Mucosa of rectum (tissue), 2 donors: ENCODE measurements around the gene WWP2.
"Not testable (repeated sequence)": the region's sequence is repeated elsewhere in the genome, so short reads cannot be mapped to it uniquely, and the experiment has no call there.

Experiments
- H3K27ac ChIP-seq, 2 donors: one replicate each; pipeline ENCODE4 v1.7.0; 2013; ENCODE audit warnings: inconsistent platforms in 2 of 2, low read depth in 2 of 2, low read length in 2 of 2
- H3K27me3 ChIP-seq, 2 donors: one replicate each; pipeline ENCODE4 v1.7.0; 2013; ENCODE audit warnings: low read length in 2 of 2; ENCODE audit not compliant: control insufficient read depth in 2 of 2, insufficient read depth in 2 of 2
- H3K36me3 ChIP-seq, 2 donors: one replicate each; pipeline ENCODE4 v1.7.0; 2013; ENCODE audit warnings: low read length in 2 of 2; ENCODE audit not compliant: control insufficient read depth in 2 of 2, insufficient read depth in 2 of 2
- H3K4me1 ChIP-seq, 2 donors: one replicate each; pipeline ENCODE4 v1.7.0; 2013; ENCODE audit warnings: low read length in 2 of 2, mild to moderate bottlenecking in 1 of 2; ENCODE audit not compliant: control insufficient read depth in 2 of 2, insufficient read depth in 2 of 2
- H3K4me3 ChIP-seq, 2 donors: one replicate each; pipeline ENCODE4 v1.7.0; 2013; ENCODE audit warnings: low read length in 2 of 2
- H3K9ac ChIP-seq, 2 donors: one replicate each; pipeline ENCODE4 v1.7.0; 2013; ENCODE audit warnings: low read length in 2 of 2, low read depth in 1 of 2, mild to moderate bottlenecking in 1 of 2
- H3K9me3 ChIP-seq, 2 donors: one replicate each; pipeline ENCODE4 v1.7.0; 2013; ENCODE audit warnings: low read length in 2 of 2; ENCODE audit not compliant: control insufficient read depth in 2 of 2
- donor health status: healthy.
- donor health status: Normal muscosa, but diverticular disease.

WWP2 gene

DNA sequence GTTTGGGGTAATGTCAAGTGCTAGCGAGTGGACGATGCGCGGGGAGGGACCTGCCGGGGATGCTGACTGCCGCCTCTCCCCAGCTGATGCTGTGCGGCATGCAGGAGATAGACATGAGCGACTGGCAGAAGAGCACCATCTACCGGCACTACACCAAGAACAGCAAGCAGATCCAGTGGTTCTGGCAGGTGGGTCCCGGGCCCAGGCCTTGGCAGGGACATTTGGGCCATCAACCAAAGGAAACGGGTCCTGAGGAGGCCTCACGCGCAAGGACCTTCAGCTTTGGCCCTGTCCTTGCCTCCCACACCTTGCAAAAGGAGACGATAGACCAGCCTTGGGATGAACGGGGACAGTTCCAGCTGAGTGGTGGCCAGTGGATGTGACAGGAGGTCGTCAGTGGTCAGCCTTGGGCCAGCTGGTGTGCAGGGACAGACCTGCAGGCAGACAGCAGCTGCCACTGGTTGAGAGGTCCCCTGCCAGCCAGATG, 175.4 kb downstream of the WWP2 start:
- Histone ChIP-seq H3K27ac (no peak overlapping the region), H3K9ac (no peak overlapping the region), H3K36me3 (peaks cover 87 to 89% of the 10 kb centered on the region in 2 donors)

DNA sequence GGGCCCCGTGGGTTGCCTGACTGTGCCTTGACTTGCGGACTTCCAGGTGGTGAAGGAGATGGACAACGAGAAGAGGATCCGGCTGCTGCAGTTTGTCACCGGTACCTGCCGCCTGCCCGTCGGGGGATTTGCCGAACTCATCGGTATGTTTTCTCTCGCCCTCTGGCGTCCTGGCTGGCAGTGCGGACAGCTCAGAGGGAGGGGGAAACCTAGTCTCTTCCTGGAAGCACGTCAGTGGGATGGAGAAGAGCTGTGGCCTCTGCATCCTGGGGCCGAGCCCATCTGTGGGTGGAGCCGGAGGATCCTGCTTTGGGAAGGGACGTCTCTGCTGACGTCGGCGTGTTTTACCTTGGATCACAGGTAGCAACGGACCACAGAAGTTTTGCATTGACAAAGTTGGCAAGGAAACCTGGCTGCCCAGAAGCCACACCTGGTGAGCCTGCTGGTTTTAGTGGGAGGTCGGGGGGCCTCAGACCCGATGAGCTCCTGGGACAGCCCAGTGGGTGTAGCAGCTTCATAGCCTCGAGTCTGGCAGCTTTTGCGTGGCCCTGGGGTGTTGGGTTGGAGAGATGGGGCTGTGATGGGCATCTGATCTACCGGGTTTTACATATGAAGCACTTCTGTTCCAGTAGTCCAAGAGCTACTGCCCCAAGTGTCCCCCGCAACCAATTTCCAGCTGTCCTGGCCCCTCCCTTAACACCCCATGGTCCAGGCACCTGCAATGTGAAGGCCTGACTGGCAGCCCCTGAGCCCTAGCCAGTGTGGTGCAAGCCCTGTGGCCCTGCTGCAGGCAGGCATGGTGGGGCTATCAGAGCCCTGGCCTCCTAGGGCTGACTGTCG, 177.1 kb downstream of the WWP2 start:
- no peak overlapping the region for H3K27ac ChIP-seq
- peaks cover 0 to 2% of the 10 kb centered on the region in 2 donors for H3K4me1 ChIP-seq
- peaks cover 73 to 74% of the 10 kb centered on the region in 2 donors for H3K36me3 ChIP-seq
- no peak overlapping the region for H3K9ac ChIP-seq
- no peak overlapping the region for H3K4me3 ChIP-seq
- H3K9me3 ChIP-seq = no peaks in the 10 kb centered on the region
- H3K27me3 ChIP-seq = no peaks in the 10 kb centered on the region

More for the DNA sequence above, 175.4 kb downstream of the WWP2 start:
- no peak overlapping the region for H3K4me3 ChIP-seq
- no peaks in the 10 kb centered on the region for H3K27me3 ChIP-seq
- no peaks in the 10 kb centered on the region for H3K4me1 ChIP-seq
- no peaks in the 10 kb centered on the region for H3K9me3 ChIP-seq

DNA sequence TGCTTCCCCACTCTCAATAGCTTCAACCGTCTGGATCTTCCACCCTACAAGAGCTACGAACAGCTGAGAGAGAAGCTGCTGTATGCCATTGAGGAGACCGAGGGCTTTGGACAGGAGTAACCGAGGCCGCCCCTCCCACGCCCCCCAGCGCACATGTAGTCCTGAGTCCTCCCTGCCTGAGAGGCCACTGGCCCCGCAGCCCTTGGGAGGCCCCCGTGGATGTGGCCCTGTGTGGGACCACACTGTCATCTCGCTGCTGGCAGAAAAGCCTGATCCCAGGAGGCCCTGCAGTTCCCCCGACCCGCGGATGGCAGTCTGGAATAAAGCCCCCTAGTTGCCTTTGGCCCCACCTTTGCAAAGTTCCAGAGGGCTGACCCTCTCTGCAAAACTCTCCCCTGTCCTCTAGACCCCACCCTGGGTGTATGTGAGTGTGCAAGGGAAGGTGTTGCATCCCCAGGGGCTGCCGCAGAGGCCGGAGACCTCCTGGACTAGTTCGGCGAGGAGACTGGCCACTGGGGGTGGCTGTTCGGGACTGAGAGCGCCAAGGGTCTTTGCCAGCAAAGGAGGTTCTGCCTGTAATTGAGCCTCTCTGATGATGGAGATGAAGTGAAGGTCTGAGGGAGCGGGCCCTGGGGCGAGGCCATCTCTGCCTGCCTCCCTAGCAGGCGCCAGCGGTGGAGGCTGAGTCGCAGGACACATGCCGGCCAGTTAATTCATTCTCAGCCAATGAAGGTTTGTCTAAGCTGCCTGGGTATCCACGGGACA, 177.9 kb downstream of the WWP2 start:
- H3K9me3 ChIP-seq = no peaks in the 10 kb centered on the region
- H3K4me3 ChIP-seq = no peak overlapping the region
- peaks cover 65 to 66% of the 10 kb centered on the region in 2 donors for H3K36me3 ChIP-seq
- H3K4me1 ChIP-seq = peaks cover 0 to 2% of the 10 kb centered on the region in 2 donors
- H3K27me3 ChIP-seq = no peaks in the 10 kb centered on the region
- H3K9ac ChIP-seq = no peak overlapping the region
- no peak overlapping the region for H3K27ac ChIP-seq

DNA sequence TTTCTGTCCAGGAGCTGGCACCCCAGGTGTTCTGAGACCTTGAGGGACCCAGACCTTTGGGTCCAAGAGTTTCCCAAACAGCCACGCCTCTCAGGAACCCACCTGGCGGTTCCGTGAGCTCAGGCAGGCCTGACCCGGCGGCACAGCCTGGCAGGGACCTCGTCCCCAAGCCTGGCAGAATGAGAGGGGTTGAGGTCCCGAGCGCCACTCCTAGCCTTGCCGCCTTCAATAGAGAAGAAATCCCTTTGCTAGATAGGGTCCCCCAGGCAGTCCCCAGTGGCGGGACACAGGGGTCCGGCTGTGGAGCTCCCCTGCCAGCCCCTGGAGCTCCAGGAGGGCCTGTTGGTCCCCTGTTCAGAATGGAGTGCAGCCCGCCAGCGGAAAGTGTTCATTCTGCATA, 178.5 kb downstream of the WWP2 start:
- peaks cover 58 to 60% of the 10 kb centered on the region in 2 donors for H3K36me3 ChIP-seq
- H3K27me3 ChIP-seq = no peaks in the 10 kb centered on the region
- H3K4me3 ChIP-seq = no peak overlapping the region
- no peak overlapping the region for H3K27ac ChIP-seq
- H3K9me3 ChIP-seq = no peaks in the 10 kb centered on the region
- no peak overlapping the region for H3K9ac ChIP-seq
- peaks cover 0 to 2% of the 10 kb centered on the region in 2 donors for H3K4me1 ChIP-seq

DNA sequence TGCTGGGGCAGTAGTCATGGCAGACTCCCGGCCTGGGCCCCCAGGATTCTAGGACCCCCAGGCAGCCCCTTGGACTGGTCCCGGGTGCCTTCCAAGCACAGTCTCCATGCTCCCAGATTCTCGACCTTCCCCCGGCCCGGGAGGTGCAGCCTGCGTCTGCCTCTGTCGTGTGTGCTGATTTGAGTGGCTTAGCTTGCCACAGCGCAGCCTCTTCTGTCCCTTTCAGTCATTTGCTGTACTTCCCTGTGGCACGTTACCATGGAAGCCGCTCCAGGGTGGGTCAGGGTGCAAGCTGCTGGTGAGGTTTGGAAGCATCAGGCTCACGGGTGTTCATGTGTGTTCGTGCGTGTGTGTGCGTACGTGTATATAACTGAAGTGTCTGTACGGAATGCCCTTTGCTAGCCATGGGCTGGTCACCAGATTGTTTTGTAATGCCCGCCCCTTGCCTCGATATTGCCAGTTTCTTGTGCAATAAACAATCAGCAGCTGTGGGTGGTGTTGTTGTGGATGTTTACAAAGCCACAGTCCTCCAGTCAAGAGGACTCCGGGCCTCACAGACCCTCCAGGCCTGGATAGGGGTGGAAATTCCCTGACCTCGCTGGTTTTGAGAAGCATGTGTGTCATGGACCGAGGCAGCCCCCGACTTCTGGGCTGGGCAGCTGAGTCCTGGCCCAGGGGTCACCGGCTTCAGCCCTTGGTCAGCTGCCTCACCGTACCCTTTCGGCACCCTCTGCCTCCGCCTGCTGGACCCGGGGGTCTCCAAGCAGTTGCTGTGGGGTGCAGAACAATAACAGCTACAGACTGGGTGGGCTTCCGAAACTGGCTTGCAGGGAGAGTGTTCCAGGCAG, 179.3 kb downstream of the WWP2 start:
- Histone ChIP-seq H3K9ac (no peak overlapping the region), H3K4me1 (peaks cover 0 to 2% of the 10 kb centered on the region in 2 donors), H3K27me3 (no peaks in the 10 kb centered on the region), H3K36me3 (peaks cover 51 to 53% of the 10 kb centered on the region in 2 donors), H3K9me3 (no peaks in the 10 kb centered on the region), H3K4me3 (no peak overlapping the region), H3K27ac (no peak overlapping the region)

DNA sequence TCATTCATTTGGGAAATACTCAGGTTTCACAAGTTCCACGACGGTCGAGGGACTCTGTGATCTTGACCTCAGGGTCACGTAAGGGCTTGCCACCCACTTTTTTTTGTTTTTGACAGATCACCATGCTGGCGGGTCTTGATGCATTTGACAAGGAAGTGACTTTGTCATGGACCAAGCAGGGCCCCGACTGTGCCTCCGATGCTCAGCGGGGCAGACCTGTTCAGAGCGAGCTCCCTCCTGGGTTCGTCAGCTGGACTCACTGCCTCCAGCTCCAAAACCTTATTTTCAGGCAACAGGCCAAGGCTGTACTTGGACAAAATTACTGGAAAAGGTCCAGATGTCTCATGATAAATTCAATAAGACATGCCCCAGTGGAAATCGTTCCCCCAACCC, 180.0 kb downstream of the WWP2 start:
- Histone ChIP-seq H3K4me3 (no peak overlapping the region), H3K9me3 (no peaks in the 10 kb centered on the region), H3K4me1 (peaks cover 0 to 2% of the 10 kb centered on the region in 2 donors), H3K27me3 (no peaks in the 10 kb centered on the region), H3K36me3 (peaks cover 44 to 46% of the 10 kb centered on the region in 2 donors), H3K9ac (no peak overlapping the region), H3K27ac (no peak overlapping the region)

DNA sequence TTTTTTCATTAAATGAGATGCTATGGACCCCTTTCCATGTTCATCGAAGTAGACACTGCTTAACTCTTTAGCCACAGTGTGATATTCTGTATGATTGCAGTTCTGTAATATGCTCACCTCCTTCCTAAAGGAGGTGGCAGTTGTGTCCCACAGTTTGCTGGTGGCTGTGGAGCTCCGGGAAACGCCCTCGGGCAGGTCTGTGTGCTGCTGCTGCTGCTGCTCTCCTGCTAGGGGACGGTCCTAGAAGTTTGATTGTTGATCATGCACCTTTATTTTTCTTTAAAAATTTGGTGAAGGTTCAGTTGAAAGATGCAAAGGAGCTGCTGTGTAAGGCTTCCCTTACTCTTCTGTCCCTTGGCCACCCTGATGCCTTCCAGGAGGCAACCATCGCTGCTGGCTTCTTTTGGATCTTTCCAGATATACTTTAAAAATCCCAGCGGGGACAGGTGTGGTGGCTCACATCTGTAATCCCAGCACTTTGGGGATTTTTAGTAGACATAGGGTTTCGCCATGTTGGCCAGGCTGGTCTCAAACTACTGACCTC, 180.6 kb downstream of the WWP2 start:
- no peaks in the 10 kb centered on the region for H3K9me3 ChIP-seq
- H3K27ac ChIP-seq = no peak overlapping the region
- peaks cover 38 to 40% of the 10 kb centered on the region in 2 donors for H3K36me3 ChIP-seq
- H3K9ac ChIP-seq = no peak overlapping the region
- H3K4me3 ChIP-seq = no peak overlapping the region
- peaks cover 0 to 2% of the 10 kb centered on the region in 2 donors for H3K4me1 ChIP-seq
- H3K27me3 ChIP-seq = no peaks in the 10 kb centered on the region

DNA sequence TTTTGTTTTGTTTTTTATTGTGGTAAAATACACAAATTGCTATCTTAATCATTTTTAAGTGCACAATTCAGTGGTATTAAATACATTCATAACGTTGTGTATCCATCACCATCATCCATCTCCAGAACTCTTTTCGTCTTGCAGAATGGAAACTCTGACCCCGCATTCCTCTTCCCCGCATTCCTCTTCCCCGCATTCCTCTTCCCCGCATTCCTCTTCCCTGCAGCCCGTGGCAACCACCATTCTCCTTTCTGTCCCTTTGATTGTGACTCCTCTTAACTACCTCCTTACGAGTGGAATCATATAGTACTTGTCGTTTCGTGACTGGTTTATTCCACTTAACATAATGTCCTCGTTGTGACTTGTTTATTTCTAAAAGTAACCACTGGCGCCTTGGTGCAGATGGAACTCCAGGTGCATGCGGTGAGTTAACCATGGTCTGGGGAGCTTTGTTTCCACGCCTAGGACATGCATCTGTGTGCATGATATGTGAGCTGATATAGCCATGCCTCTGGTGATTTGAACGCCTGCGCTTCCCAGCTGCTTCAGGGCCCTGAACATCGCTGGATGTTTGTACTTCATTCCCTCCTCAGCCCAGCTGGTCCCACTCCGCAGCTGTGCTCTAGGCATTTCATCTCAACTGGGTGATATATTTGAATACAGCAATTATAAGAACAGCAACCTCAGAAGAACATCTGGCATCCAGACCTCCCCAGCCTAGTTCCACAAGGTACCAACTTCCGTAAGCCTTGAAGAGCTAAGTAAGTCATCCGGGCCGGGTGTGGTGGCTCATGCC, 181.3 kb downstream of the WWP2 start:
- not testable (repeated sequence) for H3K9me3 ChIP-seq, H3K27me3 ChIP-seq, H3K27ac ChIP-seq

DNA sequence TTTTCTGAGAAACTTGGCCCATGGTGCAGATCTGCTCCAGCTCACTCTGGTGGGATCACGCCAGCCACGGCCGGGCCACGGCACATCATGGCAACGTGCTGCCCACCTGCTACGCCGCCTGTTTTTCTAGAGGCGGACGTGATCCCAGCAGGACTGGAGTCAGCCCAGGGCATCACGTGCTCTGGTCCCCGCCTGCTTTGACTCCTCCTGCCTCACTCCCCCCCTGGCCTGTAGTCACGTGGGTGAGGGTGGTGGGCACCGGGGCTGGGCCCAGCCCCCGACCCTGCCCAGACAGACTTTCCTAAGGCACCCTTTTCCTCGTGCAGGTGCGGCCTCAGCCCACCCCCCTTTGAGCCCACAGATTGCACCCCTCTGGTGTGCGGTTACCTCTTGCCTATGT, 188.3 kb downstream of the WWP2 start:
- not testable (repeated sequence) for H3K9me3 ChIP-seq, H3K27ac ChIP-seq, H3K4me1 ChIP-seq, H3K9ac ChIP-seq, H3K27me3 ChIP-seq, H3K4me3 ChIP-seq, H3K36me3 ChIP-seq

More for the DNA sequence above, 181.3 kb downstream of the WWP2 start:
- not testable (repeated sequence) for H3K9ac ChIP-seq, H3K4me3 ChIP-seq, H3K4me1 ChIP-seq
- peaks cover 34 to 35% of the 10 kb centered on the region in 2 donors for H3K36me3 ChIP-seq
